Liver (tissue), 9 donors: ENCODE measurements around the gene TSHZ2. TPM values are rescaled to one million over a fixed set of nuclear protein-coding genes. Genes with fewer than 3 reads are reported as not detected.

ENCODE experiments used
- DNase-seq: peaks from one replicate; pipeline ENCODE4 v3.0.0-alpha.2; 2017; ENCODE audit warnings: low spot score
- H3K27ac ChIP-seq, 2 donors: one replicate each; pipeline ENCODE4 v1.7.0; 2013; ENCODE audit warnings: inconsistent platforms in 2 of 2, low read length in 2 of 2, control low read depth in 1 of 2, low read depth in 1 of 2, mild to moderate bottlenecking in 1 of 2
- H3K27me3 ChIP-seq, 4 donors: one replicate each; pipeline versions ENCODE4 v1.6.1 to v1.7.0; 2013; ENCODE audit warnings: low read length in 3 of 4, inconsistent platforms in 1 of 4, mild to moderate bottlenecking in 1 of 4, moderate library complexity in 1 of 4; ENCODE audit not compliant: control insufficient read depth in 4 of 4, insufficient read depth in 4 of 4
- H3K36me3 ChIP-seq, 4 donors: one replicate each; pipeline versions ENCODE4 v1.6.1 to v1.7.0; 2013; ENCODE audit warnings: low read length in 3 of 4, mild to moderate bottlenecking in 3 of 4, low read depth in 1 of 4, moderate library complexity in 1 of 4; ENCODE audit not compliant: control insufficient read depth in 4 of 4, insufficient read depth in 3 of 4
- H3K4me1 ChIP-seq, 4 donors: one replicate each; pipeline versions ENCODE4 v1.6.1 to v1.7.0; 2013; ENCODE audit warnings: low read length in 3 of 4, mild to moderate bottlenecking in 3 of 4, moderate library complexity in 1 of 4; ENCODE audit not compliant: control insufficient read depth in 4 of 4, insufficient read depth in 4 of 4
- H3K4me3 ChIP-seq, 3 donors: one replicate each; pipeline versions ENCODE4 v1.6.1 to v1.7.0; 2013; ENCODE audit warnings: low read length in 3 of 3, control low read depth in 1 of 3, low read depth in 1 of 3, mild to moderate bottlenecking in 1 of 3
- H3K9ac ChIP-seq, 2 donors: one replicate each; pipeline ENCODE4 v1.7.0; 2013; ENCODE audit warnings: low read length in 2 of 2, mild to moderate bottlenecking in 2 of 2, moderate library complexity in 2 of 2, control low read depth in 1 of 2, low read depth in 1 of 2
- H3K9me3 ChIP-seq, 4 donors: one replicate each; pipeline versions ENCODE4 v1.6.1 to v1.7.0; 2013; ENCODE audit warnings: low read length in 3 of 4; ENCODE audit not compliant: control insufficient read depth in 4 of 4
- EGR1 ChIP-seq, 2 donors: IDR thresholded peaks; 2 replicates each; pipeline ENCODE4 v1.6.1; 2016 to 2018; ENCODE audit warnings: antibody characterized with exemption in 2 of 2, low read depth in 2 of 2
- FOXA1 ChIP-seq: IDR thresholded peaks from 2 replicates; pipeline ENCODE4 v1.6.1; 2016; ENCODE audit warnings: antibody characterized with exemption
- GABPA ChIP-seq, 2 donors: IDR thresholded peaks in 1 of 2; conservative IDR thresholded peaks in 1 of 2; 2 replicates each; pipeline ENCODE4 v1.6.1; 2016; ENCODE audit warnings: antibody characterized with exemption in 2 of 2, mild to moderate bottlenecking in 1 of 2, moderate library complexity in 1 of 2
- HNF4A ChIP-seq, 2 donors: conservative IDR thresholded peaks; 2 replicates each; pipeline ENCODE4 v1.6.1; 2016; ENCODE audit warnings: antibody characterized with exemption in 2 of 2, mild to moderate bottlenecking in 2 of 2
- HNF4G ChIP-seq: IDR thresholded peaks from 2 replicates; pipeline ENCODE4 v1.6.1; 2016; ENCODE audit warnings: antibody characterized with exemption
- JUND ChIP-seq, 2 donors: IDR thresholded peaks; 2 replicates each; pipeline ENCODE4 v1.6.1; 2016; ENCODE audit warnings: antibody characterized with exemption in 2 of 2
- NR2F2 ChIP-seq: IDR thresholded peaks from 2 replicates; pipeline ENCODE4 v1.6.1; 2016; ENCODE audit warnings: antibody characterized with exemption
- RXRA ChIP-seq, 2 donors: IDR thresholded peaks; 2 replicates each; pipeline ENCODE4 v1.6.1; 2017 to 2018; ENCODE audit warnings: antibody characterized with exemption in 2 of 2, mild to moderate bottlenecking in 1 of 2
- TAF1 ChIP-seq: conservative IDR thresholded peaks from 2 replicates; pipeline ENCODE4 v1.6.1; 2016; ENCODE audit warnings: antibody characterized with exemption, mild to moderate bottlenecking
- WGBS: extraction: QIAGEN DNeasy Blood & Tissue Kit; methylation state at CpG from one replicate; pipeline ENCODE4 v1.1.7; 2013; 5-methylcytosine and 5-hydroxymethylcytosine counted together
- polyA plus RNA-seq, 2 donors: library from polyadenylated mRNA; stranded (reverse) in 1 of 2; unstranded in 1 of 2; fragments of 200-250 nt in 1 of 2; fragments of >200 nt in 1 of 2; fragmentation: Nextera tagmentation in 1 of 2; extraction: Ambion mirVana in 1 of 2; gene quantifications; one replicate each; pipeline versions ENCODE4 v1.2.1 to v1.2.3, GENCODE V29; 2013 to 2015
- total RNA-seq, 2 donors: library from RNA; depleted of rRNA; stranded (reverse); fragments of >200 nt; gene quantifications; one replicate each; pipeline ENCODE4 v1.2.3, GENCODE V29; 2014
- TF ChIP-seq, protein P1 (sequence below): IDR thresholded peaks from 2 replicates; pipeline ENCODE4 v1.6.1; 2016; ENCODE audit warnings: antibody characterized with exemption
- TF ChIP-seq, protein P2 (sequence below): IDR thresholded peaks from 2 replicates; pipeline ENCODE4 v1.6.1; 2016; ENCODE audit warnings: antibody characterized with exemption
- TF ChIP-seq, protein P3 (sequence below): IDR thresholded peaks from 2 replicates; pipeline ENCODE4 v1.6.1; 2016; ENCODE audit warnings: antibody characterized with exemption, mild to moderate bottlenecking
- donor health status: healthy.
- donor health status: healthy.
- donor health status: healthy.
- donor health status: healthy.
- donor health status: healthy.

The TSHZ2 gene
- total and polyA plus RNA-seq, 4 donors: 2.9 to 11.3 (median 7.8) TPM

DNA sequence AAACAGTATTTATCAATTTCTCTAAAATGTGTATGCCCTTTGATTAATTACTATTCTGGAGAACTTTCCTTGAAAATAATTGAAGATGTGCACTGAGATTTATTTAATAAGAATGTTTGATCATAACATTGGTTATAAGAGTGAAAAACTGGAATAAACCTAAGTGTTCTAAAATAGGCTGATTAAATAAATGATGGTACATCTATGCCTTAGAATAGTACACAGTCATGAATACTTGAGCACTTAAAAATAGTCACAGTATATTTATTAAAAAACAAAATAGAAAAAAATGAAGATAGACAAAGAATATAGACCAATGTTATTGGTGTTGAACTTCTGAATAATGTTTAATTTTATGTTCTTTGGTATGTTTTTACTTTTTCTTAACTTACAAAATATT lies 528.5 kb downstream of the TSHZ2 start:
- no peaks in the 10 kb centered on the region for H3K27me3 ChIP-seq
- no peak for DNase-seq
- no peaks in the 10 kb centered on the region for H3K4me1 ChIP-seq
- no peaks in the 10 kb centered on the region for H3K36me3 ChIP-seq
- TF ChIP-seq EGR1 (IDR thresholded peaks at IDR 0.05; ENCODE audit: low read depth in 2 of 2) (no peak), GABPA (IDR thresholded peaks at IDR 0.05 in 1 of 2, conservative IDR thresholded peaks at IDR 0.05 in 1 of 2) (no peak), HNF4A (conservative IDR thresholded peaks at IDR 0.05) (no peak), TAF1 (no peak), FOXA1 (no peak), NR2F2 (no peak), JUND (IDR thresholded peaks at IDR 0.05) (no peak), HNF4G (no peak), RXRA (IDR thresholded peaks at IDR 0.05) (no peak)
- TF ChIP-seq, protein P1, sequence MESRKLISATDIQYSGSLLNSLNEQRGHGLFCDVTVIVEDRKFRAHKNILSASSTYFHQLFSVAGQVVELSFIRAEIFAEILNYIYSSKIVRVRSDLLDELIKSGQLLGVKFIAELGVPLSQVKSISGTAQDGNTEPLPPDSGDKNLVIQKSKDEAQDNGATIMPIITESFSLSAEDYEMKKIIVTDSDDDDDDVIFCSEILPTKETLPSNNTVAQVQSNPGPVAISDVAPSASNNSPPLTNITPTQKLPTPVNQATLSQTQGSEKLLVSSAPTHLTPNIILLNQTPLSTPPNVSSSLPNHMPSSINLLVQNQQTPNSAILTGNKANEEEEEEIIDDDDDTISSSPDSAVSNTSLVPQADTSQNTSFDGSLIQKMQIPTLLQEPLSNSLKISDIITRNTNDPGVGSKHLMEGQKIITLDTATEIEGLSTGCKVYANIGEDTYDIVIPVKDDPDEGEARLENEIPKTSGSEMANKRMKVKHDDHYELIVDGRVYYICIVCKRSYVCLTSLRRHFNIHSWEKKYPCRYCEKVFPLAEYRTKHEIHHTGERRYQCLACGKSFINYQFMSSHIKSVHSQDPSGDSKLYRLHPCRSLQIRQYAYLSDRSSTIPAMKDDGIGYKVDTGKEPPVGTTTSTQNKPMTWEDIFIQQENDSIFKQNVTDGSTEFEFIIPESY: no peak
- TF ChIP-seq, protein P2, sequence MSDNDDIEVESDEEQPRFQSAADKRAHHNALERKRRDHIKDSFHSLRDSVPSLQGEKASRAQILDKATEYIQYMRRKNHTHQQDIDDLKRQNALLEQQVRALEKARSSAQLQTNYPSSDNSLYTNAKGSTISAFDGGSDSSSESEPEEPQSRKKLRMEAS: no peak
- H3K9ac ChIP-seq: no peak overlapping the region
- H3K27ac ChIP-seq: no peak overlapping the region
- H3K9me3 ChIP-seq: peaks cover 0 to 4% (median under 1%) of the 10 kb centered on the region in 4 donors
- H3K4me3 ChIP-seq: no peak overlapping the region

DNA sequence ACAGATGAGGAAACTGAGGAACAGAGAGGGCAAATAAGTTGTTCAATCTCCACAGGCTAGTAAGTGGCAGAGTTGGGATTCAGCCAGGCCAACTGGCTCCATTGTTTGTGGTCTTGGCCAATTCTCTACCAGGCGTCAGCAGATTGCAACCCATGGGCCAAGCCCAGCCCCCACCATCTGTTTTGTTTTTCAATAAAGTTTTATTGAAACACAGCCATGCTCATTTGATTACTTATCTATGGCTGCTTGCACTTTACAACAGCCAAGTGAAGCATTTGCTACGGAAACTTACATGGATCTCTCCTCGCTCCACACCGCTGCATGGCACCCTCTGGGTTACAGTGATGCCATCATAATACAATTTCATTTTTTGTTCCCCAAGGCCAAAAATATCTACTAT lies 530.7 kb downstream of the TSHZ2 start:
- Histone ChIP-seq H3K9me3 (peaks cover 0 to 4% (median under 1%) of the 10 kb centered on the region in 4 donors), H3K9ac (no peak overlapping the region)
- WGBS: 94% methylated on average over 4 of the region's 4 CpGs

More for the DNA sequence above, 530.7 kb downstream of the TSHZ2 start:
- no peak for DNase-seq
- Histone ChIP-seq H3K4me1 (no peaks in the 10 kb centered on the region), H3K4me3 (no peak overlapping the region), H3K36me3 (no peaks in the 10 kb centered on the region), H3K27me3 (no peaks in the 10 kb centered on the region), H3K27ac (no peak overlapping the region)
- TF ChIP-seq GABPA (IDR thresholded peaks at IDR 0.05 in 1 of 2, conservative IDR thresholded peaks at IDR 0.05 in 1 of 2) (no peak), FOXA1 (no peak), HNF4A (conservative IDR thresholded peaks at IDR 0.05) (no peak)
- TF ChIP-seq, protein P1: no peak
- TF ChIP-seq, protein P3, sequence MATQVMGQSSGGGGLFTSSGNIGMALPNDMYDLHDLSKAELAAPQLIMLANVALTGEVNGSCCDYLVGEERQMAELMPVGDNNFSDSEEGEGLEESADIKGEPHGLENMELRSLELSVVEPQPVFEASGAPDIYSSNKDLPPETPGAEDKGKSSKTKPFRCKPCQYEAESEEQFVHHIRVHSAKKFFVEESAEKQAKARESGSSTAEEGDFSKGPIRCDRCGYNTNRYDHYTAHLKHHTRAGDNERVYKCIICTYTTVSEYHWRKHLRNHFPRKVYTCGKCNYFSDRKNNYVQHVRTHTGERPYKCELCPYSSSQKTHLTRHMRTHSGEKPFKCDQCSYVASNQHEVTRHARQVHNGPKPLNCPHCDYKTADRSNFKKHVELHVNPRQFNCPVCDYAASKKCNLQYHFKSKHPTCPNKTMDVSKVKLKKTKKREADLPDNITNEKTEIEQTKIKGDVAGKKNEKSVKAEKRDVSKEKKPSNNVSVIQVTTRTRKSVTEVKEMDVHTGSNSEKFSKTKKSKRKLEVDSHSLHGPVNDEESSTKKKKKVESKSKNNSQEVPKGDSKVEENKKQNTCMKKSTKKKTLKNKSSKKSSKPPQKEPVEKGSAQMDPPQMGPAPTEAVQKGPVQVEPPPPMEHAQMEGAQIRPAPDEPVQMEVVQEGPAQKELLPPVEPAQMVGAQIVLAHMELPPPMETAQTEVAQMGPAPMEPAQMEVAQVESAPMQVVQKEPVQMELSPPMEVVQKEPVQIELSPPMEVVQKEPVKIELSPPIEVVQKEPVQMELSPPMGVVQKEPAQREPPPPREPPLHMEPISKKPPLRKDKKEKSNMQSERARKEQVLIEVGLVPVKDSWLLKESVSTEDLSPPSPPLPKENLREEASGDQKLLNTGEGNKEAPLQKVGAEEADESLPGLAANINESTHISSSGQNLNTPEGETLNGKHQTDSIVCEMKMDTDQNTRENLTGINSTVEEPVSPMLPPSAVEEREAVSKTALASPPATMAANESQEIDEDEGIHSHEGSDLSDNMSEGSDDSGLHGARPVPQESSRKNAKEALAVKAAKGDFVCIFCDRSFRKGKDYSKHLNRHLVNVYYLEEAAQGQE: no peak
